A673 (cell line): ENCODE results near the gene FCHSD2. TPM values are rescaled to one million over a fixed set of nuclear protein-coding genes. Genes with fewer than 3 reads are reported as not detected.

Experiments used
- BruUV-seq: library from RNA; stranded (reverse); fragments of 400-500 nt; replicated peaks from 2 replicates; lab custom pipeline; 2021; lab: Mats Ljungman, UMichigan
- CTCF ChIA-PET: fragments of 300-600 bp; sonication (Branson Sonifier 250); formaldehyde crosslinking; loops from one replicate; lab custom pipeline; 2022; ENCODE audit warnings: antibody characterized with exemption; lab: Charles Lee
- POLR2A ChIA-PET: fragments of 300-600 bp; sonication (Branson Sonifier 250); formaldehyde crosslinking; loops from one replicate; lab custom pipeline; 2022; ENCODE audit warnings: antibody characterized with exemption; ENCODE audit not compliant: low non-redundant PET; lab: Charles Lee
- DNase-seq: peaks from one replicate; pipeline ENCODE4 v3.0.0-alpha.2; 2015; ENCODE audit warnings: low spot score
- H3K27ac ChIP-seq: fragments of 200-600 bp; sonication (generic); 2 replicates; pipeline ENCODE4 v1.5.1; 2016; ENCODE audit warnings: mixed run types, low read depth, mild to moderate bottlenecking, mixed read lengths, antibody characterized with exemption, low read length; ENCODE audit not compliant: poor library complexity, severe bottlenecking
- H3K27me3 ChIP-seq: fragments of 200-600 bp; sonication (generic); replicated peaks from 2 replicates; pipeline ENCODE4 v1.6.1; 2017; ENCODE audit warnings: mixed run types, low read depth, mild to moderate bottlenecking, mixed read lengths, antibody characterized with exemption, low read length; ENCODE audit not compliant: insufficient read depth, poor library complexity
- H3K36me3 ChIP-seq: fragments of 200-600 bp; sonication (generic); 2 replicates; pipeline ENCODE4 v1.6.1; 2016; ENCODE audit warnings: mixed run types, mild to moderate bottlenecking, mixed read lengths, antibody characterized with exemption, low read length; ENCODE audit not compliant: insufficient read depth, poor library complexity, severe bottlenecking
- H3K4me1 ChIP-seq: fragments of 200-600 bp; sonication (generic); 2 replicates; pipeline ENCODE4 v1.6.1; 2017; ENCODE audit warnings: mixed run types, mild to moderate bottlenecking, mixed read lengths, antibody characterized with exemption, low read length; ENCODE audit not compliant: insufficient read depth, poor library complexity, severe bottlenecking
- H3K4me3 ChIP-seq: fragments of 200-600 bp; sonication (generic); 2 replicates; pipeline ENCODE4 v1.5.1; 2016; ENCODE audit warnings: low read depth, mixed run types, mild to moderate bottlenecking, mixed read lengths, low read length; ENCODE audit not compliant: poor library complexity, severe bottlenecking
- H3K9me3 ChIP-seq: fragments of 200-600 bp; sonication (generic); 2 replicates; pipeline ENCODE4 v1.6.1; 2016; ENCODE audit warnings: mixed run types, low read depth, mild to moderate bottlenecking, mixed read lengths, antibody characterized with exemption, low read length; ENCODE audit not compliant: poor library complexity, severe bottlenecking
- CTCF ChIP-seq: fragments of 300-800, 200-600 bp; sonication (generic); conservative IDR thresholded peaks from 2 replicates; pipeline ENCODE4 v1.5.1; 2017; ENCODE audit warnings: low read depth, mild to moderate bottlenecking, antibody characterized with exemption, low read length, moderate library complexity, mixed read lengths
- EZH2 ChIP-seq: fragments of 200-600 bp; sonication (generic); IDR thresholded peaks from 2 replicates; pipeline ENCODE4 v1.6.1; 2017; ENCODE audit warnings: borderline replicate concordance, low read depth, mild to moderate bottlenecking, mixed read lengths, antibody characterized with exemption, low read length; ENCODE audit not compliant: poor library complexity, severe bottlenecking
- intact Hi-C: fragments of 100-400 bp; cut with micrococcal nuclease; formaldehyde crosslinking; loops from one replicate; pipeline ENCODE4 v1.10.0; 2022; ENCODE audit not compliant: unreplicated experiment
- total RNA-seq: library from RNA; stranded (reverse); gene quantifications from 2 replicates; pipeline ENCODE4 v1.2.3, GENCODE V29; 2021

Gene FCHSD2
- total RNA-seq, 1 experiment from 2014 or later: 44.7 TPM

DNA sequence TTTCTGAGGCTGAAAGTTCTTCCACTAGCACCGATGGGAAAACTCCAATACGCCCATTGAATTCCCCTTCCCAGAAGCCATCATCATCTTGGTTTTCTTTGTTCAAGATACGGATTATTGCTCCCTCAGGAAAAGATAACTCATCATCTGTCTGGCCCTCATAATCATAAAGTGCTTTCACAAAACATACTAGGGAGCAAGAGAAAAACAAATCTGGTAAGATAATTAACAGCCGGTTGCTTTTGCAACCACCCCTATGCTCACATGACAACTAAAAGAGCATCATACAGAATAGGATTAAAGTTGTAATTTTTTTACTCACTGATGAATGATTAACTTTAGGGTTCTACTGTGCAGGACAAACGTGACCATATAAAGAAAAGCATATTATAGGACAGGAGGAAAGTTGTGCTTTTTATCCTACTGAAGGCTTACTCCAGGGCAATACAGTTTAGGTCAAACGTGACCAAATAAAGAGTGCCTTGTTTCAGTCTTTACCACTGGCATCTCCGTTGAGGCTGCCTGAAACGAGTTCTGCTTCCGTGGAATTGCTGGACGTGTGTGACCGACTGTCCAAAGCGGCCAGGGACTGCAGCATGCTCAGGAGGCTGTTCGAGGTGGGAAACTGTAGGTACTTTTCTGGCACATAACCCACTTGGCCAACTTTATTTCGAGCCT lies 299.3 kb downstream of the FCHSD2 start:
- no peak overlapping the region for H3K4me3 ChIP-seq
- CTCF ChIA-PET: no interaction called here
- POLR2A ChIA-PET: no interaction called here
- H3K4me1 ChIP-seq: no peaks in the 10 kb centered on the region
- no peak for DNase-seq
- peaks cover 11% of the 10 kb centered on the region for H3K36me3 ChIP-seq
- TF ChIP-seq CTCF (no peak), EZH2 (no peak)
- no peak overlapping the region for H3K27ac ChIP-seq
- H3K27me3 ChIP-seq: no peaks in the 10 kb centered on the region
- intact Hi-C loops: no loop called here
- H3K9me3 ChIP-seq: no peaks in the 10 kb centered on the region
- no TSS peak for BruUV-seq

- no TSS peak for BruUV-seq
- Histone ChIP-seq H3K4me3 (no peak overlapping the region), H3K27me3 (no peaks in the 10 kb centered on the region), H3K4me1 (no peaks in the 10 kb centered on the region), H3K9me3 (no peaks in the 10 kb centered on the region), H3K36me3 (peaks cover 13% of the 10 kb centered on the region), H3K27ac (no peak overlapping the region)
- intact Hi-C loops: no loop called here
- TF ChIP-seq EZH2 (no peak), CTCF (no peak)
- DNase-seq: no peak
- ChIA-PET POLR2A (no interaction called here), CTCF (no interaction called here)
Measured at GRCh38 chr11:72842126-72842525, 300.0 kb downstream of the FCHSD2 start.

DNA sequence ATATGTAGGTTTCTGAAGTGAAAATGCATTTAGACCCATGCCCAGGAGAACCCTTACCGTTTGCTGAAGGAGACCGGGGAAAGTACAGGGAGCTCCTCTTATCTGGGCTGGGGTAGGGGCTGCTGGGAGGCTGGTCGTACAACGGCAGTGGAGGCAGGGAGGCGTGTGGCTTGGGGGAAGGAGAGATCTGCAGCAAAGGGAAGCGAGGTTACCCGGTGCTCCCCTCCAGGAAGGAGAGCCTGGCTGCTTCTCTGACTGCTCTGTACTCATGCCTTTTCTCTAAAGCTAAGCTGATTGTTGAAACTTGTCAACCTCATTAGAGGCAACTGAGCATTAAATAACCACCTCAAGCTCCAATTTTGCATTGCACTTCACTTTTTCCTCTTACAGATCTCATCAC lies 300.7 kb downstream of the FCHSD2 start:
- no peak for TF ChIP-seq CTCF
- TF ChIP-seq EZH2: no peak
- Histone ChIP-seq H3K27me3 (no peaks in the 10 kb centered on the region), H3K27ac (no peak overlapping the region), H3K36me3 (peaks cover 16% of the 10 kb centered on the region), H3K9me3 (no peaks in the 10 kb centered on the region), H3K4me3 (no peak overlapping the region), H3K4me1 (no peaks in the 10 kb centered on the region)
- ChIA-PET POLR2A (no interaction called here), CTCF (interaction anchor here (0.7 kb wide), 1 partner anchor 10 kb away, joined by 8 read pairs; no protein-coding TSS in a partner anchor)
- no TSS peak for BruUV-seq
- intact Hi-C loops: no loop called here
- no peak for DNase-seq
